GM19025 (cell line): ENCODE results near the gene PTPRN2.
"Not testable (repeated sequence)": the region's sequence is repeated elsewhere in the genome, so short reads cannot be mapped to it uniquely, and the experiment has no call there.

Source experiments
- ATAC-seq: cut with Tn5 transposase; IDR thresholded peaks from one replicate; pipeline ENCODE4 v1.9.1; 2021; ENCODE audit warnings: mild to moderate bottlenecking, low read depth, moderate library complexity; ENCODE audit not compliant: unreplicated experiment

Gene PTPRN2

GRCh38 chr7:158475036-158475678 lies 112.5 kb downstream of the PTPRN2 start:
- no peak for ATAC-seq

GRCh38 chr7:158474488-158474887 lies 113.1 kb downstream of the PTPRN2 start:
- ATAC-seq: no peak

- ATAC-seq: no peak
These were observed 113.7 kb downstream of the PTPRN2 start for GRCh38 chr7:158473946-158474345.

- ATAC-seq: no peak
These were observed 114.4 kb downstream of the PTPRN2 start for GRCh38 chr7:158473221-158473620.

GRCh38 chr7:158472596-158472995 lies 115.0 kb downstream of the PTPRN2 start:
- no peak for ATAC-seq

GRCh38 chr7:158471716-158472115 lies 115.9 kb downstream of the PTPRN2 start:
- ATAC-seq: no peak

GRCh38 chr7:158470336-158470735 lies 117.3 kb downstream of the PTPRN2 start:
- ATAC-seq: no peak

- no peak for ATAC-seq
These were observed 118.1 kb downstream of the PTPRN2 start for GRCh38 chr7:158469396-158470051.

- ATAC-seq: no peak
These were observed 118.8 kb downstream of the PTPRN2 start for GRCh38 chr7:158468700-158469296.

- ATAC-seq: no peak
These were observed 119.4 kb downstream of the PTPRN2 start for GRCh38 chr7:158468181-158468580.

- ATAC-seq: no peak
These were observed 120.1 kb downstream of the PTPRN2 start for GRCh38 chr7:158467562-158467961.

GRCh38 chr7:158463317-158463716 lies 124.3 kb downstream of the PTPRN2 start:
- ATAC-seq: no peak

GRCh38 chr7:158461824-158462223 lies 125.8 kb downstream of the PTPRN2 start:
- ATAC-seq: no peak

GRCh38 chr7:158460665-158461064 lies 127.0 kb downstream of the PTPRN2 start:
- no peak for ATAC-seq

GRCh38 chr7:158458716-158459282 lies 128.8 kb downstream of the PTPRN2 start:
- ATAC-seq: no peak

- no peak for ATAC-seq
These were observed 129.5 kb downstream of the PTPRN2 start for GRCh38 chr7:158458096-158458495.

- not testable (repeated sequence) for ATAC-seq
These were observed 130.0 kb downstream of the PTPRN2 start for GRCh38 chr7:158457586-158457985.

- ATAC-seq: no peak
These were observed 133.0 kb downstream of the PTPRN2 start for GRCh38 chr7:158454631-158455030.

- no peak for ATAC-seq
These were observed 134.0 kb downstream of the PTPRN2 start for GRCh38 chr7:158453663-158454062.

GRCh38 chr7:158452331-158452730 lies 135.3 kb downstream of the PTPRN2 start:
- ATAC-seq: no peak

GRCh38 chr7:158450476-158451124 lies 137.0 kb downstream of the PTPRN2 start:
- no peak for ATAC-seq
